ENCODE results near the gene TBC1D20.

DNA sequence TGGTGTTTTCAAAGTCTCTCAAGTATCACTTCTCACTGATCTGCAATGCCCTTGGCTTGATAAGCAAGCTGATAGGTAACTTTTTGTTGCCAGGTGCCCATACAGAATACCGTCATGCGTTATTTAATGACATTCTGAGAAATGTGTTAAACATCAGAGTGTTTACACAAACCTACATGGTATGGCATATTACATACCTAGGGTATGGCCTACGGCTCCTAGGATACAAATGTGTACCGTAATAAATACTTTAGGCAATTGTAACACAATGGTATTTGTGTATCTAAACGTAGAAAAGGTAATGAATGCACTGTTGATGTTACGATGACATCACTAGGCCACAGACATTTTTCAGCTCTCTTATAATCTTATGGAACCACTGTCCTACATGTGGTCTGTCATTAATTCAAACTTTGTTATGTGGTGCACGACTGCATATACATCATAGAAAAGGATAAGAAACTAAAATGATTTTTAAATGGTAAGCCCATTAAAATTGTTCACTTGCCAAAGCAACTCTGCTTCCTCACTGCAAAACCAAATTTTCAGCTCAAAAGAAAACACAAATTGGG, 45.5 kb upstream of the TBC1D20 start:
- TF ChIP-seq ISL1 (CRISPR knock-in tag; IDR thresholded peaks at IDR 0.05) (no peak), ZFP3 (CRISPR knock-in tag; IDR thresholded peaks at IDR 0.05) (no peak), GLIS3 (CRISPR knock-in tag; IDR thresholded peaks at IDR 0.05) (no peak), BACH2 (CRISPR knock-in tag; IDR thresholded peaks at IDR 0.05; ENCODE audit: borderline replicate concordance) (no peak), RARB (CRISPR knock-in tag; IDR thresholded peaks at IDR 0.05) (no peak), ZFP30 (CRISPR knock-in tag; IDR thresholded peaks at IDR 0.05) (no peak)
